GM10847 (cell line): ENCODE results near the gene GPC3.

Experiments used
- POLR2A ChIP-seq: IDR thresholded peaks from 2 replicates; pipeline ENCODE4 v1.6.1; 2011; ENCODE audit not compliant: insufficient read length; ENCODE audit errors: extremely low read depth

The GPC3 gene

DNA sequence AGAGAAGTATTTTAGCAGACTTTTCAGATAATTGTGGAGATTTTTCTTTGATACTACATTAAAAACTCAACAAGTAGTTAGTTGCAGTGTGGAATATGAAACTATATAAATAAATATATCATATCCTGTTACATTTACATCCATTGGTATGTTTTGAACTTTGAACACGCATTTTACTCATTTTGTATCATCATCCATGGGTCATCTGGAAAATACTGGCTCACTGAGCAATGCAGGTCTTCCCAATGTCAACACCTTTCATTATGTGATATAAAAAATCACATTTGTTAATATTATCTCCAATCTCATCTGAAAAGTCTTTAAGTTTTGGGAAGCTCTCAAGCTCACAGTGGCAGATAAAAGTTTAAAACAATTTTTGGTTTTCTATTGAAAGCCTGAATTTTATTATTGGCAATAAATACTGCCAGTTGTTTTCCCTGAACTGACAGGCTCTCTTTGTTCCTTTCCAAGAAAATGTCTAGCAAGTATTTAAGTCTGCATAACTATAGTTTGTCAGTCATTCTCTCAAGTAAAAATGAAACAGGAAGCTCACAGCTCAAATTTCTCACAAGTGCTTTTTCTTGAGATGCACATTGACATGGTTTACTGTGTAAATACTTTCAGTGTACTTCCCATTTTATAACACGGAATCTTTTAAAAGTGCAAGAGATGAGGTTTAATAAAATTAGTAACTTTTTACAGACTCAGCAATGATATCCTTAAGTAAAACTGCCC is 386.6 kb downstream of the GPC3 start:
- TF ChIP-seq POLR2A: no peak

DNA sequence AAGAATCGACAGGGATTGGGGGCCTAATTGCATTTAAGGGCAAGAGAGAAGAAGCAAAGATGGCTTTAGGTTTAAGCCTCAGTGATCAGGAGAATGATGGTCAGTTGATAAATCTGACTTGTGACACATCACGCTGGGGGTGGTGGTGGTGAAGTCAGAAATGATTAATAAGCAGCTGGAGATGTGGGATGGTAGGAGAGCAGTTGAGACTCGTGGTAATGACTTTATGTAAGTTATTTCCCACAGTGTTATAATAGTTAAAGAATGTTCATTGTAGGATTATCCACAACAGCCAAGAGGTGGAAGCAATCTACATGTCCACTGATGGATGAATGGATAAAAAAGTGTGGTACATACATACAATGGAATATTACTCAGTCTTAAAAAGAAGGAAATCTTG is 391.2 kb downstream of the GPC3 start:
- no peak for TF ChIP-seq POLR2A

DNA sequence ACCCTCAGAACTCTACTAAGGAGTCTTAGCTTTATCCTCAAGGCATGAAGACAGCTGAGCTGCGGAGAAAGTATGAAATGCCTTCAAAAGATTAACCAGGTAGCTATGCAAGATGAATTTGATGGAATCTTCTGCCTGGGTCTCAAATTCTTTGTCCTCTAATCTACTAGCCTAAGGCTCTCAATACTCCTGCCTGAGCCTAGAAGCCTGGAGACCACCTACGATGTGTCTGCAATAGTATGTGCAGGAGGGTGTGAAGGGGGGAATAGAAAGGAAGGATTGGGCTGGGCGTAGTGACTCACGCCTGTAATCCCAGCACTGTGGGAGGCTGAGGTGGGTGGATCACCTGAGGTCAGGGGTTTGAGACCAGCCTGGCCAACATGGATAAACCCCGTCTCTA is 391.9 kb downstream of the GPC3 start:
- no peak for TF ChIP-seq POLR2A

DNA sequence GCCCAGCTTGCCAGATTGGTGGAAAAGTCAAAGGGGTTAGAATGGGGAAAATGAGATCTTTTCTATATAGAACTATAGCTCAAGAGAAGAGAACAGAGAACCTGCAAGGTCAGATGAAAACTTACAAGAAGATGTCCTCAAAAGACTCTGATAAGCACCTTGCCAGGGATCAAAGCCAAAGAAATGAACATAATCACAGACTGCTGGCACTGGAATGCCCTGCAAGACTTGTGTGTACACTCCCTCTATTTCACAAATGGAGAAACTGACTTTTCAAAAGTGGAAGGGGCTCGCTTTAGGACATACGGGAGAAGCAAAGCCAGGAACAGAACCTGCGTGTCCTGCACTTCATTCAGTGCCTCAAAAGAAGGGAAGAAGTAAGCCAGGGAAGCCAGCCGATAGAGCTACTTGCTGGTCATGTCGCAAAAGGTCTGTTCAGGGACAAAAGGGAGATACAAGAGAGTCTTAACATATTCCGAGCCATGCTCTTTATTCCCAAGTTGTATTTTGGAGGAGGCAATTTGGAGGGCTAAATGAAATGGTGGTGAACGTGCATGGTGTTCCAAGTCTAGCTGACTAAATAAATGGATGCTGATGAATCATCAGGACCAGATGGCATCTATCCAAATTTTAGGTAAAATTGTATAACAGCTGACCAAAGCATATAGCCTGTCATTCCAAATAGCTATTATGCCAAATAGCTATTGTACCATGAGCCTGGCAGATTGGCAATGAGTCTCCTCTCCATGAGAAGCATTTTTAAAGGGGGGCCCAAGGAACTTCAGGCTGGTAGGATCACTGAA is 394.5 kb downstream of the GPC3 start:
- TF ChIP-seq POLR2A: no peak

DNA sequence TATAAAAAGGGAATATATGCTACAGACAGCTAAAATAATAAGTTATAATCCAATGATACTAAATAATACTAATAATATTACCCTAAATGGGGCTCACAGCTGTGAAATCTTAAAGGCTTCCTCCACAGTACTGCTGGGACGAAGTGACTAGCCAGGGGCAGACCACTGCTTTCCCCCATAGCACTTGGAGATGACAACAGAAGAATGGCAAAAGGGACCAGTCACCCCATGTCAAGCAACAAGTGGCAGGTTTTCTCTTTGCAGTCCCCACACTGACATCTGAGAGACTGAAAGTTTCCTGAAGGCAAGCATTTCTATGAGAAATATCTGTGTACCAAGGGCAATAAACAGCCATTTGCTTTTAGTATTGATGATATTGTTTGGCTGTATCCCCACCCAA is 396.6 kb downstream of the GPC3 start:
- no peak for TF ChIP-seq POLR2A

DNA sequence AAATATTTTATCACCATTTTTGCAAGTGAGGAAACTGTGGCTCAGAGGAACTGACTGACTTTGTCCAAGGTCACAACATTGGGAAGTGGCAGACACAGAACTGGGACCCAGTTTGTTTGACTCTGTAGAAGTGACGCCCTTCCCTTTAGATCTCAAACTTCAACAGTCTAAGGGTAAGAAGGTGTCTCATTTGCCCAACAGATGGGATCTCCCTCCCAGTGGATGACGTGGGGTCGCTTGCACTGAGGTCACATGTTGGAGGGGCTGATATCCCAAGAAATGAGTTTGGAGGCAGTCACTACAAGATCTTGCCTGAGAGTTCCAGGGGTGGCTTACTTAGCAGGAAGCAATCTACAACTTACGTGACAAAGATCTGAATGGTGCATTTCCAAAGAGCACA is 397.6 kb downstream of the GPC3 start:
- no peak for TF ChIP-seq POLR2A

DNA sequence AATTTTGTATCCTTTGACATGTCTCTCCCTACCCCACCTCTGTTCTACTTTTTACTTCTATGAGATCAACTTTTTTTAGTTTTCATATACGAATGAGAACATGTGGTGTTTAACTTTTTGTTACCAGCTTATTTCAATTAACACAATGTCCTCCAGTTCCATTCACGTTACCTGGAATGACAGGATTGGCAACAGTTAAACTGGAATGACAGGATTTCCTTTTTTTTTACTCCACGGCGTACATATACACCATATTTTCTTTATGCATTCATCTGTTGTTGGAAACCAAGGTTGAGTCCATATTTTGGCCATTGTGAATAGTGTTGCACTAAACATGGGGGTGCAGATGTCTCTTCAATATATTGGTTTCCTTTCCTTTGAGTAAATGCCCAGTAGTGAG is 398.3 kb downstream of the GPC3 start:
- no peak for TF ChIP-seq POLR2A

DNA sequence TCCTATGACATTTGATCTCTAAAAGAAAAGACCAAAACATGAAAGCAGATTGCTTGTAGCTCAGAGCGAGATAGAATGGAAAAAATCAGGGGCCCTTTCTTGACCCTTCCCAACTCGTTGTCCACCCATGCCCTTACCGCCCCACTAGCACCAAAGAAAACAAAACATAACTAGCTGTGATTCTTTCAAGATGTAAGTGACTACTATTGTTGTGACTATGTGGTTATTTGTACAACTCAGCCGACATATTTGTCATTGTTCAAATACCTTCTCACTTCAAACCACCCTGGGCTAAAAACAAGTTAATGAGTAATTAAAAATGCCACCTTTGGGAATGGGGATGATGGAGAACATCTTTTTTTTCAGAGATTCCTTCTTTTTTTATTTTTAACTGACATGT is 399.0 kb downstream of the GPC3 start:
- TF ChIP-seq POLR2A: no peak

DNA sequence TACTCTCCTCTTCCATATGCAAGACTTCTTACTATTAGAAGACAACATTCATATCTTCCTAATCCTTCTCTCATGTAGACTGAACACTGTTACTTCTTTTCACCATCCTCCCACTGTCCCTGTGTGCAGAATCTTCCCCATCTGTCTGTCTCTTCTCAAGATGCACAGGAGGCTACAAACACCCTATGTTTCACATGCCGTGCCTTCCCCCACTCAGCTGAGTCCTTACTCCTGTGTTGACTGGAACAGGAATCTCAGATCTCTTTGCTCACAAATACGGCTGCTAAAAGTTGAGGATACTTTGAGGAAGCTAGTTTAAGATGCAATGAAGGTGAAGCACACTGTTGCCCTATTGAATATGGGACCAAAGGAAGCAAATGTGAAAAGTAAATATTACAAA is 401.6 kb downstream of the GPC3 start:
- TF ChIP-seq POLR2A: no peak

DNA sequence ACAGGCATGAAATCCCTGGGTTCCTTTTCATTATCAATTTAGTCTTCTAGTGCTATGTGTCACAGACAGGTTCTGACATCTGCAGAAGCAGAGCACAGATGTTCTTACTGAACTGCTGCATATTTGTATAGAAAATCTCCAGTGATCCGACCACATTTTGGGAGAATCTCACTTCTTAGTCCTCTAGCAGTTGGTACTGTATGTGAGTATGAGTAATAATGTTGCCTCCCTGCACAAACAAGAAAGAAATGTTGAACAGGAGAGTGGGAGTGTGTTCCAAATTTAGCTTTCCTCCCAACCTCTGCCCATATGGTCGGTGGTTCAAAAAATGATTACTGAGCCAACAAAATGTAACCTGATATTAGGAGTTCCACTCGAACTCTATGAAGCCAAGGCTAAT is 404.8 kb downstream of the GPC3 start:
- TF ChIP-seq POLR2A: no peak

DNA sequence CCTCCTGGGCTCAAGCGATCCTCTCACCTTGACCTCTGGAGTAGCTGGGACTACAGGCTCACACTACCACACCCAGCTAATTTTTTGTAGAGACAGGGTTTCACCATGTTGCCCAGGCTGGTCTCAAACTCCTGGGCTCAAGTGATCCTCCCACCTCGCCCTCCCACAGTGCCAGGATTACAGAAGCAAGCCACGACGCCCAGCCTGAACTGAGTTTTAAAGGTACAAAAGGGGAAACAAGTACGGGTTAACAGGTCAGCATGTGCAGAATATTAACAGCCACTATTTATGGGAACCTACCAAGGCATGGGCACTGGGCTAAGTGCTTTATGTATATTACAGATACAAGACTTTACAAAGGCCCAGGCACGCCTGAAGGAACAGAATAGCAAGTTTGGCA is 405.8 kb downstream of the GPC3 start:
- no peak for TF ChIP-seq POLR2A

DNA sequence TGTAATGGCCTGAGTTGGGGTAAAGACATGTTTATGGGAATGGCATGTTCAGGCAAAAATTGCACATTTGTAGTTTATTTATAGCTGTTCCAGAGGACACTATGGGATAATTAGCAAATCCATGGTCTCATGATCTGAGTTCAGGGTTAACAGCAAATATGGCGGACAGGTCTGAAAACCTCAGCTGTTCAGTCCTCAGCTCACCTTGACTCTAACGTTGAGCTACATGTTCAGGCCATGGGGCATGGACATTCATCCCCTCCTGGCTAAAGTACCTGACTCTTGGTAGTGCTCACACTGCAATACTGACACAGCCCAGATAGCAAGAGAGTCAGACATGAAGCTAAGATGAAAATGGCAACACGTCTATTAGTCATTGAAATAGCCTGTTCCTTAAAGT is 408.5 kb downstream of the GPC3 start:
- no peak for TF ChIP-seq POLR2A

DNA sequence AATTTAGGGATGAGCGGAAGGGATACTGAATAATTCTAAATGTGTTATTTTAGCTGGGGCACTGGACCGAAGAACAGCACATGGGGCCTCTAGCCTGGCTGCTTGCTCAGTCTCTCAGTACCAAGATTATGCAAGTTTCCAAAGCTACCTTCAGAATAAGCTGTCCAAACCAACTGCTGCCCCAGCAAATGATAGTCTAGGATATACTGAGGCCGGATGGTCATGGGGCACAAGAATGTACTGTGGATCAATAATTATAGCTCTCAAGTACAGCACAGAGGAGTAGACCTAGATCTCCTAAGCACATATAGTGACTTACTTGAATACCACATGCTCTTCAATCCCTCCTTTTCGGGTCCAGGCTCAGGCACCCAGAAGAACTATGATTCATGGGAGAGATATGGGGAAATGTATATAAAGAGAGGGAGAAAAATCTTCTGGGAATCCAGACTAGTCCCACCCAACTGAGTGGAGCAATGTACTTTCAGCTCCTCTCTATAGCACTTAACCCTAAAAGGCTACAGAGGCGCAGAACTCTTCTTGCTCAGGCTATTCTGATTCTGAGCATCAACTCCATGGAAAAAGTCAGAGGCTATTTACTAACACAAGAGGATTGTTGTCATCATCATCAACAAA is 409.8 kb downstream of the GPC3 start:
- no peak for TF ChIP-seq POLR2A

DNA sequence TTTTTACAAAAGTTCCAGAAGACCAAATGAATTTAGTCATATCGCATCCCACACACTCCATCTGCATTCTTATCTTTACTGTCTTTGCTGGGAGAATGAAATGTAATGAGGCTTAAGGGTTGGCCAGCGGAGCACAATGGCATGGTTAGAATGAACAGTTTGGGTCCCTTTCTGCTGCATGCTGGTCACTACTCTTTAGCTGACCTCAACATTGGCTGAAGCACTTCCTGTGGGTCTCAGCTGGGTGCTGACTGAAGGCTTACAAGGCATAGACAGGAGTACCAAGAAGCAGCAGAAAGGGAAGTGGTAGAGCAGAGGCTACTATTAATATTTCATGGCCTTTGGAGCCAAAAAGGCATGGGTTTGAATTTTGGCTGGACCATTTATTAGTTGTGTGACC is 410.7 kb downstream of the GPC3 start:
- no peak for TF ChIP-seq POLR2A

DNA sequence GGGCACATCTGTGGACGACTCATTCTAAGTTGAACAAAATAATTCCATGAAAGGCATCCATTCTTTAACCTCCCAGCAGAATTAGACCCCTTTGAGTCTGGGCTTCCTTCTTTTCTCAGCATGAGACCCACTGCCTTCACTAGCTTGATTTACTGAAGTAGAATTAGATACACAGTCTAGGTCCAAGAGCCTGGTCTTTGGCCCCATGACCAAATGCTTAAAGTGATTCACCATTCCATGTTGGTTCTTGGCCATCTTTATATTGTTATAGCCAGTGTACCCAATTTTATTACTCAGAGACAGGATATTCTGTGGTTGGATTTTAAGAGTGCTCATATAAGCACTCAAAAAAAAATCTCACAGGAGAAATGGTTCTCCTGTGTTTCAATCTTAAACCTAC is 414.8 kb downstream of the GPC3 start:
- TF ChIP-seq POLR2A: no peak

DNA sequence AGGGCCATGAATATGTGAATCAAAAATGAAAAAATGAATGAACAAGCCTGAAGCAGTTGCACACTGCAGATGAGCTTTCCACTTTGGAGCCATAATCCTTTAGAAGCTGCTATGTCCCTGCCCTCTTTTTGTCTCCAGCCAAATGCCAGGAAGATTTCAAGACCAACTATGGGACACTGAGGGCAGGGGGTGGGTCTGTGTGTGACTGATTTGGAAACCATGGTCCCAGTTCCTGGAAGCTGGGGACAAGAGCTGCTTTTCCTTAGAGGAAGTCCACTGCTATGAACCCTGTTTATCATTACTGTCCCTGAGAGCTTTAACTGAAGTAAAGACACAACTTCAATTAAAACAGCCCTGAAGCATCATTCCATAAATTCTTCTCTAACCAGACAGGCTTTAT is 416.2 kb downstream of the GPC3 start:
- TF ChIP-seq POLR2A: no peak
